ENCODE data around the gene PRB4.

The PRB4 gene

DNA sequence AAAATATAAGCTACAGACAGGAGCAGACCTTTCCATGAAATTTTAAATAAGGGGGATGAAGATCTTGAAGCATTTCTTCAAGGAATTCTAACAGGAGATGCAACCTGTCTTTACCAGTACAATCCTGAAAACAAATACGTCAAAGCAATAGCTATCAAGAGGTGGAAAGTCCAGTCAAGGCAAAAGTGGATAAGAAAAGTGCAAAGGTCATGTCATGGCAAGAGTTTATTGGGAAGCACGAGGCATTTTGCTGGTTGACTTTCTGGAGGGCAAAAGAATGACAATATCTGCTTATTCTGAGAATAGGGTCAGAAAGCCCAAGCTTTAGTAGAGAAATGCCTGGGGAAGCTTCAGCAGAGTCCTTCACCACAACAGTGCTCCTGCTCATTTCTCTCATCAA is 34.3 kb upstream of the PRB4 start:
- Histone ChIP-seq H3K27me3 (ENCODE audit: insufficient read depth, low read length, poor library complexity) (peaks cover 5% of the 10 kb centered on the region), H2AFZ (ENCODE audit: low read depth, low read length) (no peak overlapping the region), H3K27ac (ENCODE audit: low read length) (no peak overlapping the region), H4K20me1 (ENCODE audit: insufficient read depth, low read length) (no peaks in the 10 kb centered on the region), H3K36me3 (ENCODE audit: insufficient read depth, low read length) (no peaks in the 10 kb centered on the region), H3K4me2 (ENCODE audit: insufficient read depth, low read length) (no peak overlapping the region), H3K9ac (ENCODE audit: low read depth, low read length) (no peak overlapping the region), H3K4me3 (ENCODE audit: low read depth in 1 of 2, low read length in 2 of 2) (no peak overlapping the region), H3K4me1 (ENCODE audit: insufficient read depth, low read length) (no peaks in the 10 kb centered on the region), H3K79me2 (ENCODE audit: insufficient read depth, low read length) (no peaks in the 10 kb centered on the region), H3K9me3 (ENCODE audit: insufficient read depth, low read length, severe bottlenecking) (no peaks in the 10 kb centered on the region)
- TF ChIP-seq EZH2 (IDR thresholded peaks at IDR 0.05; ENCODE audit: borderline replicate concordance, low read depth, low read length, severe bottlenecking): no peak
- TF ChIP-seq, protein P1, sequence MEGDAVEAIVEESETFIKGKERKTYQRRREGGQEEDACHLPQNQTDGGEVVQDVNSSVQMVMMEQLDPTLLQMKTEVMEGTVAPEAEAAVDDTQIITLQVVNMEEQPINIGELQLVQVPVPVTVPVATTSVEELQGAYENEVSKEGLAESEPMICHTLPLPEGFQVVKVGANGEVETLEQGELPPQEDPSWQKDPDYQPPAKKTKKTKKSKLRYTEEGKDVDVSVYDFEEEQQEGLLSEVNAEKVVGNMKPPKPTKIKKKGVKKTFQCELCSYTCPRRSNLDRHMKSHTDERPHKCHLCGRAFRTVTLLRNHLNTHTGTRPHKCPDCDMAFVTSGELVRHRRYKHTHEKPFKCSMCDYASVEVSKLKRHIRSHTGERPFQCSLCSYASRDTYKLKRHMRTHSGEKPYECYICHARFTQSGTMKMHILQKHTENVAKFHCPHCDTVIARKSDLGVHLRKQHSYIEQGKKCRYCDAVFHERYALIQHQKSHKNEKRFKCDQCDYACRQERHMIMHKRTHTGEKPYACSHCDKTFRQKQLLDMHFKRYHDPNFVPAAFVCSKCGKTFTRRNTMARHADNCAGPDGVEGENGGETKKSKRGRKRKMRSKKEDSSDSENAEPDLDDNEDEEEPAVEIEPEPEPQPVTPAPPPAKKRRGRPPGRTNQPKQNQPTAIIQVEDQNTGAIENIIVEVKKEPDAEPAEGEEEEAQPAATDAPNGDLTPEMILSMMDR (IDR thresholded peaks at IDR 0.05; ENCODE audit: borderline replicate concordance, extremely low read depth, low read length, poor library complexity, severe bottlenecking): no peak
- no peak for DNase-seq
- no peak for ATAC-seq (ENCODE audit: insufficient read depth, low read depth)

GRCh38 chr12:11324426-11324825 is 14.2 kb upstream of the PRB4 start:
- Histone ChIP-seq H3K4me2 (ENCODE audit: insufficient read depth, low read length) (no peak overlapping the region), H3K4me3 (ENCODE audit: low read depth in 1 of 2, low read length in 2 of 2) (no peak overlapping the region), H3K9ac (ENCODE audit: low read depth, low read length) (no peak overlapping the region), H3K4me1 (ENCODE audit: insufficient read depth, low read length) (no peaks in the 10 kb centered on the region), H3K9me3 (ENCODE audit: insufficient read depth, low read length, severe bottlenecking) (no peaks in the 10 kb centered on the region), H3K27me3 (ENCODE audit: insufficient read depth, low read length, poor library complexity) (no peaks in the 10 kb centered on the region), H3K79me2 (ENCODE audit: insufficient read depth, low read length) (no peaks in the 10 kb centered on the region), H2AFZ (ENCODE audit: low read depth, low read length) (no peak overlapping the region), H4K20me1 (ENCODE audit: insufficient read depth, low read length) (no peaks in the 10 kb centered on the region), H3K36me3 (ENCODE audit: insufficient read depth, low read length) (no peaks in the 10 kb centered on the region), H3K27ac (ENCODE audit: low read length) (no peak overlapping the region)
- DNase-seq (no peak), ATAC-seq (ENCODE audit: insufficient read depth, low read depth) (no peak)
- TF ChIP-seq, protein P1 (IDR thresholded peaks at IDR 0.05; ENCODE audit: borderline replicate concordance, extremely low read depth, low read length, poor library complexity, severe bottlenecking): no peak
- no peak for TF ChIP-seq EZH2 (IDR thresholded peaks at IDR 0.05; ENCODE audit: borderline replicate concordance, low read depth, low read length, severe bottlenecking)

GRCh38 chr12:11321980-11322379 is 11.7 kb upstream of the PRB4 start:
- Histone ChIP-seq H3K27ac (ENCODE audit: low read length) (no peak overlapping the region), H3K4me1 (ENCODE audit: insufficient read depth, low read length) (no peaks in the 10 kb centered on the region), H3K4me3 (ENCODE audit: low read depth in 1 of 2, low read length in 2 of 2) (no peak overlapping the region), H3K79me2 (ENCODE audit: insufficient read depth, low read length) (no peaks in the 10 kb centered on the region), H4K20me1 (ENCODE audit: insufficient read depth, low read length) (no peaks in the 10 kb centered on the region), H3K9ac (ENCODE audit: low read depth, low read length) (no peak overlapping the region), H3K4me2 (ENCODE audit: insufficient read depth, low read length) (no peak overlapping the region), H3K27me3 (ENCODE audit: insufficient read depth, low read length, poor library complexity) (no peaks in the 10 kb centered on the region), H3K9me3 (ENCODE audit: insufficient read depth, low read length, severe bottlenecking) (no peaks in the 10 kb centered on the region), H3K36me3 (ENCODE audit: insufficient read depth, low read length) (no peaks in the 10 kb centered on the region), H2AFZ (ENCODE audit: low read depth, low read length) (no peak overlapping the region)
- no peak for DNase-seq
- no peak for ATAC-seq (ENCODE audit: insufficient read depth, low read depth)
- TF ChIP-seq, protein P1 (IDR thresholded peaks at IDR 0.05; ENCODE audit: borderline replicate concordance, extremely low read depth, low read length, poor library complexity, severe bottlenecking): no peak
- no peak for TF ChIP-seq EZH2 (IDR thresholded peaks at IDR 0.05; ENCODE audit: borderline replicate concordance, low read depth, low read length, severe bottlenecking)

DNA sequence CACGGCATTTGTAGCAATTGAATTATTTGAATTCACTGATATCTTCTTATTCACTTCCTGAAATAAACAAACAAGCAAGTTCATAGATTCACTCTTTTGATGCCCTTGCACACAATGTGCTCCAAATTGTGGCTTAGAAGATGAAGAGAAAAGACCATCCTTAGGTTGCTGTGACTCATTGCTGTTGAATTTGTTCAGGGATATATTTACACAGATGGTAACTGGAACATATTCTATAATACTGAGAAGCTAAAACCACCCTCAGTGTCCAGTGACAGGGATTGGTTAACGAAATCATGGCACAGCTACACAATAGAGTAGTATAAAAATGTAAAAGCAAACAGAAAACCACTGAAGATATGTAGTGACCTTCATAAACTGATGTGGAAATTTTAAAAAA is 3.1 kb downstream of the PRB4 start:
- Histone ChIP-seq H3K9me3 (ENCODE audit: insufficient read depth, low read length, severe bottlenecking) (no peaks in the 10 kb centered on the region), H3K4me2 (ENCODE audit: insufficient read depth, low read length) (no peak overlapping the region), H3K27ac (ENCODE audit: low read length) (no peak overlapping the region), H3K9ac (ENCODE audit: low read depth, low read length) (no peak overlapping the region), H3K4me3 (ENCODE audit: low read depth in 1 of 2, low read length in 2 of 2) (no peak overlapping the region), H3K36me3 (ENCODE audit: insufficient read depth, low read length) (no peaks in the 10 kb centered on the region), H2AFZ (ENCODE audit: low read depth, low read length) (no peak overlapping the region), H3K79me2 (ENCODE audit: insufficient read depth, low read length) (no peaks in the 10 kb centered on the region), H4K20me1 (ENCODE audit: insufficient read depth, low read length) (no peaks in the 10 kb centered on the region), H3K27me3 (ENCODE audit: insufficient read depth, low read length, poor library complexity) (no peaks in the 10 kb centered on the region), H3K4me1 (ENCODE audit: insufficient read depth, low read length) (no peaks in the 10 kb centered on the region)
- TF ChIP-seq, protein P1 (IDR thresholded peaks at IDR 0.05; ENCODE audit: borderline replicate concordance, extremely low read depth, low read length, poor library complexity, severe bottlenecking): no peak
- no peak for TF ChIP-seq EZH2 (IDR thresholded peaks at IDR 0.05; ENCODE audit: borderline replicate concordance, low read depth, low read length, severe bottlenecking)
- no peak for ATAC-seq (ENCODE audit: insufficient read depth, low read depth)
- DNase-seq: no peak
